ENCODE results near the gene GPX4. TPM values are rescaled to one million over a fixed set of nuclear protein-coding genes. Genes with fewer than 3 reads are reported as not detected.

GPX4 gene
- total RNA-seq, 1 experiment from 2014 or later: 355 TPM

DNA sequence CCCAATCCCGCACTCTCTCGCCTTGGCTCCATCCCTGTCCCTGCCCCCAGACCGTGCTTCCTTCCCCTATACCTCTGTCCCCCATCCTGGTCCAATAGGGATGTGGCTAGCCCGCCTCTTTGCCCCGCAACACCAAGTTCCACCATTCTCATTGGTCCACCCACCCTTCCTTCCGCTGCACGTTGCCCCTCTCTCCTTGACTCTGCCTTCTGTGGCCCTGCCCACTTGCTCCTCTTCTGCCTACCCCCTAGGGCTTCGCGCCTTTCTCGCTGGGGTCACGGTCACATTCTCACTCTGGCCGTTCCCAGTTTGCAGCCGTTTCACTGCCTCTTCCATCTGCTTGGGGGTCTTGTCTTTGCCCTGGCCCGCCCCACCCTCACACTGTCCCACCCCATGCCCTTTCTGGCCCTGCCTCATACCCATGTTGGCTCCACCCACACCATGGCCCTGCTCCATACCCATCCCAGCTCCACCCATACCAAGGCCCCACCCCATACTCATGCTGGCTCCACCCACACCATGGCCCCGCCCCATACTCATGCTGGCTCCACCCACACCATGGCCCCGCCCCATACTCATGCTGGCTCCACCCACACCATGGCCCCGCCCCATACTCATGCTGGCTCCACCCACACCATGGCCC, 41.3 kb upstream of the GPX4 start:
- peaks cover 21% of the 10 kb centered on the region for H3K23me2 ChIP-seq (ENCODE audit: insufficient read length, low read depth, low read length, poor library complexity, severe bottlenecking)
- H3K9ac ChIP-seq (ENCODE audit: extremely low read depth, insufficient read length, low read length): no peak overlapping the region
- peak overlapping the region; percentile 14 to 72; a peak in 4 of 5 replicates for H3K4me3 Mint-ChIP-seq
- peaks cover 5% of the 10 kb centered on the region; the same call in 1 of the 2 replicates for H3K4me1 ChIP-seq (ENCODE audit: insufficient read depth, low read length)
- peaks cover 10% of the 10 kb centered on the region for H3K9me3 ChIP-seq (ENCODE audit: control insufficient read depth, low read depth, low read length)
- H2BK120ac ChIP-seq (ENCODE audit: low read depth, low read length, poor library complexity, severe bottlenecking): no peak overlapping the region
- H3K4ac ChIP-seq (ENCODE audit: low read depth, low read length): no peak overlapping the region
- H3T11ph ChIP-seq (ENCODE audit: low read length): no peak overlapping the region
- H3K4me1 Mint-ChIP-seq: peaks cover 11 to 32% of the 10 kb centered on the region in 2 experiments
- TF ChIP-seq, protein P1, sequence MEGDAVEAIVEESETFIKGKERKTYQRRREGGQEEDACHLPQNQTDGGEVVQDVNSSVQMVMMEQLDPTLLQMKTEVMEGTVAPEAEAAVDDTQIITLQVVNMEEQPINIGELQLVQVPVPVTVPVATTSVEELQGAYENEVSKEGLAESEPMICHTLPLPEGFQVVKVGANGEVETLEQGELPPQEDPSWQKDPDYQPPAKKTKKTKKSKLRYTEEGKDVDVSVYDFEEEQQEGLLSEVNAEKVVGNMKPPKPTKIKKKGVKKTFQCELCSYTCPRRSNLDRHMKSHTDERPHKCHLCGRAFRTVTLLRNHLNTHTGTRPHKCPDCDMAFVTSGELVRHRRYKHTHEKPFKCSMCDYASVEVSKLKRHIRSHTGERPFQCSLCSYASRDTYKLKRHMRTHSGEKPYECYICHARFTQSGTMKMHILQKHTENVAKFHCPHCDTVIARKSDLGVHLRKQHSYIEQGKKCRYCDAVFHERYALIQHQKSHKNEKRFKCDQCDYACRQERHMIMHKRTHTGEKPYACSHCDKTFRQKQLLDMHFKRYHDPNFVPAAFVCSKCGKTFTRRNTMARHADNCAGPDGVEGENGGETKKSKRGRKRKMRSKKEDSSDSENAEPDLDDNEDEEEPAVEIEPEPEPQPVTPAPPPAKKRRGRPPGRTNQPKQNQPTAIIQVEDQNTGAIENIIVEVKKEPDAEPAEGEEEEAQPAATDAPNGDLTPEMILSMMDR (conservative IDR thresholded peaks at IDR 0.05): no peak
- H3K79me1 ChIP-seq (ENCODE audit: insufficient read depth, low read depth, low read length, poor library complexity, severe bottlenecking): no peaks in the 10 kb centered on the region
- H2AK5ac ChIP-seq (ENCODE audit: insufficient read length, low read length): no peak overlapping the region
- H4K20me1 ChIP-seq (ENCODE audit: control insufficient read depth, insufficient read depth, insufficient read length): no peaks in the 10 kb centered on the region
- H4K5ac ChIP-seq (ENCODE audit: insufficient read length, low read depth, low read length): no peak overlapping the region
- H3K27me3 ChIP-seq (ENCODE audit: insufficient read depth, low read length): no peaks in the 10 kb centered on the region; the same call in 1 of the 2 replicates
- peak; percentile 72 for DNase-seq
- no peak overlapping the region for H2BK15ac ChIP-seq (ENCODE audit: low read depth, low read length)
- H3K79me2 ChIP-seq (ENCODE audit: insufficient read depth, low read length): no peaks in the 10 kb centered on the region
- no peak overlapping the region for H2BK12ac ChIP-seq (ENCODE audit: insufficient read length, low read depth, low read length)
- no peak overlapping the region for H3K4me2 ChIP-seq (ENCODE audit: insufficient read depth, insufficient read length, low read length)
- no peaks in the 10 kb centered on the region for H3K9me3 Mint-ChIP-seq
- H3K18ac ChIP-seq (ENCODE audit: insufficient read length, low read depth, low read length): peak overlapping the region; percentile 8
- H2BK5ac ChIP-seq (ENCODE audit: insufficient read length, low read length): no peak overlapping the region
- WGBS (ENCODE audit: extremely low coverage, insufficient read length, low lambda C conversion rate): no CpG with 5 or more reads among the region's 17 CpGs
- H3K27me3 Mint-ChIP-seq (ENCODE audit: low read depth): peaks cover 13% of the 10 kb centered on the region
- no peak overlapping the region for H3K14ac ChIP-seq (ENCODE audit: insufficient read depth, low read length)
- no peak overlapping the region for H2AFZ ChIP-seq (ENCODE audit: low read length)
- peaks cover 0 to 5% (median under 1%) of the 10 kb centered on the region in 3 experiments; a peak in 1 of 7 replicates for H3K36me3 Mint-ChIP-seq (ENCODE audit: insufficient read depth in 1 of 3, low read depth in 3 of 3)
- H4K91ac ChIP-seq (ENCODE audit: insufficient read length, low read depth, low read length): no peak overlapping the region
- no peak overlapping the region for H4K8ac ChIP-seq (replicated peaks; ENCODE audit: insufficient read length, low read depth, low read length)
- H2BK20ac ChIP-seq (ENCODE audit: low read depth, low read length, poor library complexity, severe bottlenecking): no peak overlapping the region
- H3K23ac ChIP-seq (ENCODE audit: insufficient read length, low read depth, low read length): no peak overlapping the region
- H3K27ac Mint-ChIP-seq: peak overlapping the region; percentile 23 to 99 (median 93); a peak in 5 of 7 replicates
- no peak overlapping the region for H3K27ac ChIP-seq (ENCODE audit: insufficient read length, low read depth, low read length)
- no peak overlapping the region for H3K56ac ChIP-seq (ENCODE audit: insufficient read length, low read depth, low read length)
